Activated T-helper 2 cell treated with anti-CD3 and anti-CD28 coated beads, Interferon-gamma antibody, Interleukin-2, Interleukin-4, amounts not matched to agents 10 μg/mL and 5 μg/mL and 100 μg/mL, durations not matched to agents 14 hours and 24 hours and 36 hours (primary cell): Measurements from ENCODE around the gene CRY1. TPM values are rescaled to one million over a fixed set of nuclear protein-coding genes. Genes with fewer than 3 reads are reported as not detected.
"Not testable (repeated sequence)": the region's sequence is repeated elsewhere in the genome, so short reads cannot be mapped to it uniquely, and the experiment has no call there.

Source experiments
- DNase-seq: peaks from one replicate; pipeline ENCODE4 v3.0.0; 2021; ENCODE audit warnings: low spot score
- H3K27ac Mint-ChIP-seq: one replicate; pipeline ENCODE4 v1.8.0; 2021; ENCODE audit warnings: mixed read lengths
- H3K27me3 Mint-ChIP-seq: one replicate; pipeline ENCODE4 v1.8.0; 2021; ENCODE audit warnings: low read depth, mixed read lengths
- H3K36me3 Mint-ChIP-seq: one replicate; pipeline ENCODE4 v1.8.0; 2021; ENCODE audit warnings: low read depth, mixed read lengths
- H3K4me1 Mint-ChIP-seq: one replicate; pipeline ENCODE4 v1.8.0; 2021; ENCODE audit warnings: low read depth, mixed read lengths
- H3K4me3 Mint-ChIP-seq: one replicate; pipeline ENCODE4 v1.8.0; 2021; ENCODE audit warnings: low read depth, mild to moderate bottlenecking, moderate library complexity, mixed read lengths
- H3K9me3 Mint-ChIP-seq: one replicate; pipeline ENCODE4 v1.8.0; 2021; ENCODE audit warnings: mixed read lengths
- intact Hi-C: fragments of 100-400 bp; cut with micrococcal nuclease; formaldehyde crosslinking; loops from one replicate; pipeline ENCODE4 v1.15.1; 2023
- total RNA-seq: library from RNA; stranded (reverse); gene quantifications from 2 replicates; pipeline ENCODE4 v1.2.3, GENCODE V29; 2022

Gene CRY1
- total RNA-seq, 1 donor from 2014 or later, result 25.4 TPM

GRCh38 chr12:107033758-107034739 lies 59.3 kb downstream of the CRY1 start:
- Mint-ChIP-seq H3K9me3 (no peaks in the 10 kb centered on the region), H3K4me3 (no peak overlapping the region), H3K4me1 (peaks cover 5% of the 10 kb centered on the region), H3K27ac (no peak overlapping the region), H3K27me3 (no peaks in the 10 kb centered on the region), H3K36me3 (peaks cover 7% of the 10 kb centered on the region)
- intact Hi-C loops, result no loop called here
- DNase-seq, result no peak

- intact Hi-C loops, result no loop called here
- peaks cover 6% of the 10 kb centered on the region for H3K4me1 Mint-ChIP-seq
- no peaks in the 10 kb centered on the region for H3K9me3 Mint-ChIP-seq
- no peak overlapping the region for H3K27ac Mint-ChIP-seq
- no peak overlapping the region for H3K4me3 Mint-ChIP-seq
- no peaks in the 10 kb centered on the region for H3K27me3 Mint-ChIP-seq
- DNase-seq, result no peak
- peaks cover 7% of the 10 kb centered on the region for H3K36me3 Mint-ChIP-seq
Measured at GRCh38 chr12:107032266-107032665, 61.1 kb downstream of the CRY1 start.

- no peak overlapping the region for H3K4me3 Mint-ChIP-seq
Measured at GRCh38 chr12:107031061-107031460, 62.3 kb downstream of the CRY1 start.

GRCh38 chr12:107029081-107029480 lies 64.3 kb downstream of the CRY1 start:
- no peaks in the 10 kb centered on the region for H3K36me3 Mint-ChIP-seq
- intact Hi-C loops, result no loop called here
- H3K27ac Mint-ChIP-seq, result no peak overlapping the region
- no peak overlapping the region for H3K4me3 Mint-ChIP-seq
- no peaks in the 10 kb centered on the region for H3K27me3 Mint-ChIP-seq
- no peaks in the 10 kb centered on the region for H3K9me3 Mint-ChIP-seq
- H3K4me1 Mint-ChIP-seq, result peaks cover 6% of the 10 kb centered on the region
- DNase-seq, result no peak

More at GRCh38 chr12:107031061-107031460, 62.3 kb downstream of the CRY1 start:
- no peaks in the 10 kb centered on the region for H3K9me3 Mint-ChIP-seq
- intact Hi-C loops, result no loop called here
- peaks cover 6% of the 10 kb centered on the region for H3K4me1 Mint-ChIP-seq
- DNase-seq, result no peak
- H3K27me3 Mint-ChIP-seq, result no peaks in the 10 kb centered on the region
- peaks cover 4% of the 10 kb centered on the region for H3K36me3 Mint-ChIP-seq
- no peak overlapping the region for H3K27ac Mint-ChIP-seq

- Mint-ChIP-seq H3K9me3 (no peaks in the 10 kb centered on the region), H3K4me1 (peaks cover 6% of the 10 kb centered on the region), H3K36me3 (no peaks in the 10 kb centered on the region), H3K27me3 (no peaks in the 10 kb centered on the region), H3K27ac (no peak overlapping the region), H3K4me3 (no peak overlapping the region)
- DNase-seq, result no peak
- intact Hi-C loops, result no loop called here
Measured at GRCh38 chr12:107027636-107028053, 65.7 kb downstream of the CRY1 start.

- Mint-ChIP-seq H3K36me3 (no peaks in the 10 kb centered on the region), H3K4me1 (peaks cover 6% of the 10 kb centered on the region), H3K27me3 (no peaks in the 10 kb centered on the region), H3K4me3 (no peak overlapping the region), H3K9me3 (no peaks in the 10 kb centered on the region), H3K27ac (no peak overlapping the region)
- intact Hi-C loops, result no loop called here
- DNase-seq, result no peak
Measured at GRCh38 chr12:107026806-107027635, 66.3 kb downstream of the CRY1 start.

GRCh38 chr12:107026356-107026755 lies 67.0 kb downstream of the CRY1 start:
- H3K4me1 Mint-ChIP-seq, H3K36me3 Mint-ChIP-seq, intact Hi-C loops, H3K27me3 Mint-ChIP-seq, DNase-seq, H3K4me3 Mint-ChIP-seq, H3K27ac Mint-ChIP-seq, H3K9me3 Mint-ChIP-seq: not testable (repeated sequence)

- no peak for DNase-seq
- Mint-ChIP-seq H3K4me1 (peaks cover 6% of the 10 kb centered on the region), H3K36me3 (peaks cover 3% of the 10 kb centered on the region), H3K27me3 (no peaks in the 10 kb centered on the region), H3K27ac (no peak overlapping the region), H3K9me3 (no peaks in the 10 kb centered on the region), H3K4me3 (no peak overlapping the region)
- intact Hi-C loops, result no loop called here
Measured at GRCh38 chr12:107025671-107026070, 67.7 kb downstream of the CRY1 start.

GRCh38 chr12:107019546-107019945 lies 73.8 kb downstream of the CRY1 start:
- peaks cover 11% of the 10 kb centered on the region for H3K36me3 Mint-ChIP-seq
- DNase-seq, result no peak
- no peaks in the 10 kb centered on the region for H3K4me1 Mint-ChIP-seq
- H3K27ac Mint-ChIP-seq, result no peak overlapping the region
- no peak overlapping the region for H3K4me3 Mint-ChIP-seq
- intact Hi-C loops, result no loop called here
- H3K9me3 Mint-ChIP-seq, result no peaks in the 10 kb centered on the region
- no peaks in the 10 kb centered on the region for H3K27me3 Mint-ChIP-seq

GRCh38 chr12:107017042-107017441 lies 76.3 kb downstream of the CRY1 start:
- DNase-seq, result no peak
- H3K27me3 Mint-ChIP-seq, result no peaks in the 10 kb centered on the region
- H3K4me3 Mint-ChIP-seq, result no peak overlapping the region
- no peaks in the 10 kb centered on the region for H3K4me1 Mint-ChIP-seq
- no peaks in the 10 kb centered on the region for H3K9me3 Mint-ChIP-seq
- peaks cover 11% of the 10 kb centered on the region for H3K36me3 Mint-ChIP-seq
- no peak overlapping the region for H3K27ac Mint-ChIP-seq
- intact Hi-C loops, result no loop called here

- H3K9me3 Mint-ChIP-seq, result no peaks in the 10 kb centered on the region
- no peaks in the 10 kb centered on the region for H3K36me3 Mint-ChIP-seq
- no peaks in the 10 kb centered on the region for H3K27me3 Mint-ChIP-seq
- H3K4me1 Mint-ChIP-seq, result no peaks in the 10 kb centered on the region
- no peak for DNase-seq
- intact Hi-C loops, result no loop called here
- H3K4me3 Mint-ChIP-seq, result no peak overlapping the region
- no peak overlapping the region for H3K27ac Mint-ChIP-seq
Measured at GRCh38 chr12:107014055-107014454, 79.3 kb downstream of the CRY1 start.

- H3K9me3 Mint-ChIP-seq, result no peaks in the 10 kb centered on the region
- intact Hi-C loops, result no loop called here
- H3K36me3 Mint-ChIP-seq, result no peaks in the 10 kb centered on the region
- H3K4me3 Mint-ChIP-seq, result no peak overlapping the region
- H3K4me1 Mint-ChIP-seq, result no peaks in the 10 kb centered on the region
- no peaks in the 10 kb centered on the region for H3K27me3 Mint-ChIP-seq
- H3K27ac Mint-ChIP-seq, result no peak overlapping the region
- no peak for DNase-seq
Measured at GRCh38 chr12:107012736-107013425, 80.5 kb downstream of the CRY1 start.
